ENCODE results near the gene SLC34A1.
A peak's percentile ranks its signal among the peaks of the same experiment; 100 is the strongest.

- TF ChIP-seq CTCF (IDR thresholded peaks at IDR 0.05 in 4 of 5, conservative IDR thresholded peaks at IDR 0.05 in 1 of 5) (peak in 4 of 5 experiments; percentile 34 to 62 (median 52)), POLR2A (IDR thresholded peaks at IDR 0.05) (no peak)
Measured at GRCh38 chr5:177368869-177369644, 15.2 kb upstream of the SLC34A1 start.
